COLO668 (cell line): Measurements from ENCODE around the gene ST13.
"Not testable (repeated sequence)": the region's sequence is repeated elsewhere in the genome, so short reads cannot be mapped to it uniquely, and the experiment has no call there.

ENCODE experiments used
- DNase-seq: peaks from one replicate; lab custom pipeline; 2025; ENCODE audit not compliant: unreplicated experiment; lab: John Stamatoyannopoulos, UW

Gene ST13

GRCh38 chr22:40844951-40845350 is 11.5 kb downstream of the ST13 start:
- DNase-seq: no peak

GRCh38 chr22:40838486-40838885 is 18.0 kb downstream of the ST13 start:
- DNase-seq: no peak

GRCh38 chr22:40834619-40835018 is 21.8 kb downstream of the ST13 start:
- no peak for DNase-seq

- DNase-seq: no peak
These were observed 27.3 kb downstream of the ST13 start for GRCh38 chr22:40829131-40829530.

- no peak for DNase-seq
These were observed 29.3 kb downstream of the ST13 start for GRCh38 chr22:40826984-40827741.

- not testable (repeated sequence) for DNase-seq
These were observed 30.1 kb downstream of the ST13 start for GRCh38 chr22:40826292-40826691.

- DNase-seq: no peak
These were observed 33.0 kb downstream of the ST13 start for GRCh38 chr22:40823426-40823825.

- DNase-seq: no peak
These were observed 36.8 kb downstream of the ST13 start for GRCh38 chr22:40819599-40820140.

GRCh38 chr22:40818747-40819598 is 37.5 kb downstream of the ST13 start, which contains the start of gene SLC25A17:
Gene SLC25A17 (minus strand): TSS chr22:40819346. CDS start chr22:40819248, 98 bp downstream.
- DNase-seq: peak; percentile 94

GRCh38 chr22:40818192-40818746 is 38.2 kb downstream of the ST13 start:
- no peak for DNase-seq

GRCh38 chr22:40817737-40818136 is 38.7 kb downstream of the ST13 start:
- DNase-seq: no peak

- DNase-seq: no peak
These were observed 42.5 kb downstream of the ST13 start for GRCh38 chr22:40813912-40814315.

GRCh38 chr22:40808018-40808841 is 48.2 kb downstream of the ST13 start:
- no peak for DNase-seq

GRCh38 chr22:40806711-40807110 is 49.7 kb downstream of the ST13 start:
- no peak for DNase-seq

- DNase-seq: no peak
These were observed 50.7 kb downstream of the ST13 start for GRCh38 chr22:40805699-40806203.

GRCh38 chr22:40805239-40805638 is 51.2 kb downstream of the ST13 start:
- DNase-seq: no peak

GRCh38 chr22:40803321-40803720 is 53.1 kb downstream of the ST13 start:
- DNase-seq: no peak

GRCh38 chr22:40799008-40799407 is 57.4 kb downstream of the ST13 start:
- DNase-seq: no peak

GRCh38 chr22:40797427-40797826 is 59.0 kb downstream of the ST13 start:
- no peak for DNase-seq

- no peak for DNase-seq
These were observed 64.0 kb downstream of the ST13 start for GRCh38 chr22:40792451-40792850.
